Ovary (tissue), 9 donors: ENCODE results near the gene FBN3. TPM values are rescaled to one million over a fixed set of nuclear protein-coding genes. Genes with fewer than 3 reads are reported as not detected.

ENCODE experiments used
- DNase-seq, 5 donors: peaks; one replicate each; pipeline ENCODE4 v3.0.0-alpha.2; 2019 to 2020
- H3K27ac ChIP-seq, 2 donors: fragments of 200-600 bp; one replicate each; pipeline versions ENCODE4 v1.5.1 to v1.8.0; 2019 to 2022
- H3K27me3 ChIP-seq: fragments of 200-600 bp; one replicate; pipeline ENCODE4 v1.8.0; 2022
- H3K36me3 ChIP-seq: fragments of 200-600 bp; sonication (generic); one replicate; pipeline ENCODE4 v1.5.1; 2019
- H3K4me1 ChIP-seq: one replicate; pipeline ENCODE4 v1.8.1; 2013; ENCODE audit warnings: mild to moderate bottlenecking, moderate library complexity; ENCODE audit not compliant: insufficient read depth
- H3K4me3 ChIP-seq: fragments of 200-600 bp; sonication (generic); one replicate; pipeline ENCODE4 v1.5.1; 2017
- H3K9me3 ChIP-seq, 2 donors: fragments of 200-600 bp in 1 of 2; sonication (generic) in 1 of 2; one replicate each; pipeline versions ENCODE4 v1.5.1 to v1.8.1; 2013 to 2019; ENCODE audit warnings: mild to moderate bottlenecking in 1 of 2, moderate library complexity in 1 of 2
- CTCF ChIP-seq, 3 donors: fragments of 450-650 bp in 2 of 3; fragments of 200-600 bp in 1 of 3; IDR thresholded peaks; one replicate each; pipeline versions ENCODE4 v1.5.1 to v1.8.0; 2016 to 2022; ENCODE audit warnings: antibody characterized with exemption in 3 of 3, mild to moderate bottlenecking in 1 of 3
- EP300 ChIP-seq: sonication (generic); formaldehyde crosslinking; IDR thresholded peaks from one replicate; pipeline ENCODE4 v1.6.1; 2017; ENCODE audit warnings: antibody characterized with exemption
- POLR2A ChIP-seq: fragments of 450-650 bp; IDR thresholded peaks from one replicate; pipeline ENCODE4 v1.6.1; 2017; ENCODE audit warnings: antibody characterized with exemption, mild to moderate bottlenecking, moderate library complexity
- WGBS, 3 donors: extraction: QIAGEN DNeasy Blood & Tissue Kit in 1 of 3; methylation state at CpG; one replicate each; pipeline versions ENCODE4 v1.1.5 to v1.1.7; 2013 to 2017; 5-methylcytosine and 5-hydroxymethylcytosine counted together
- intact Hi-C, 4 donors: fragments of 100-400 bp; cut with DNase I; formaldehyde crosslinking; loops; one replicate each; pipeline versions ENCODE4 v1.11.0 to v1.15.1; 2022 to 2023
- polyA plus RNA-seq, 2 donors: library from polyadenylated mRNA; stranded (reverse); fragments of 200-250 nt in 1 of 2; fragments of 350-450 nt in 1 of 2; fragmentation: Illumina TruSeq in 1 of 2; extraction: RNeasy Lipid Tissue Mini Kit (QIAGEN cat#74804) in 1 of 2; gene quantifications; one replicate each; pipeline ENCODE4 v1.2.3, GENCODE V29; 2013 to 2014
- total RNA-seq, 7 donors: library from RNA; depleted of rRNA in 2 of 7; stranded (reverse); fragments of >200 nt in 2 of 7; fragmentation: NEBNext Ultra II Directional in 3 of 7; extraction: Animal tissue kit (Norgen Biotek cat#: 25700) in 3 of 7; gene quantifications; one replicate each; pipeline versions ENCODE4 v1.1.0 to v1.2.4, GENCODE V29; 2016 to 2023
- donor health status: DM: no; HTN: no; CAD: no; lungs with moderate emphysema.
- donor health status: DM: no; HTN: no; CAD: no.
- donor health status: Bipolar disorder and iron deficiency.
- donor health status: DM: yes; HTN: yes; CAD: no.
- donor health status: DM: no; HTN: no; CAD: no.
- donor health status: DM: yes; HTN: yes; CAD: no.

FBN3 gene
- total and polyA plus RNA-seq, 9 donors = 0.08 to 0.74 (median 0.25) TPM; not detected in 2

- Histone ChIP-seq H3K27me3 (no peaks in the 10 kb centered on the region), H3K4me3 (no peak overlapping the region), H3K9me3 (peaks cover 0 to 5% of the 10 kb centered on the region in 2 donors), H3K27ac (no peak overlapping the region), H3K4me1 (no peaks in the 10 kb centered on the region), H3K36me3 (no peaks in the 10 kb centered on the region)
- whole genome bisulfite sequencing, 3 donors = 82 to 94% (median 84%) methylated on average over 4 of the region's 4 CpGs
- no peak for DNase-seq
- TF ChIP-seq EP300 (no peak), CTCF (IDR thresholded peaks at IDR 0.05) (no peak), POLR2A (no peak)
- intact Hi-C loops = no loop called here
Measured at GRCh38 chr19:8101311-8101710, 48.1 kb downstream of the FBN3 start.

GRCh38 chr19:8097681-8098567 is 51.5 kb downstream of the FBN3 start:
- Histone ChIP-seq H3K9me3 (peaks cover 0 to 21% of the 10 kb centered on the region in 2 donors), H3K4me1 (no peaks in the 10 kb centered on the region), H3K27me3 (no peaks in the 10 kb centered on the region), H3K27ac (no peak overlapping the region), H3K36me3 (no peaks in the 10 kb centered on the region), H3K4me3 (no peak overlapping the region)
- 84 to 88% (median 87%) methylated on average over 5 of the region's 5 CpGs for WGBS, 3 donors
- no peak for DNase-seq
- intact Hi-C loops = no loop called here
- TF ChIP-seq EP300 (no peak), POLR2A (no peak), CTCF (IDR thresholded peaks at IDR 0.05) (no peak)

GRCh38 chr19:8097198-8097597 is 52.2 kb downstream of the FBN3 start:
- Histone ChIP-seq H3K4me3 (no peak overlapping the region), H3K4me1 (no peaks in the 10 kb centered on the region), H3K9me3 (peaks cover 0 to 21% of the 10 kb centered on the region in 2 donors), H3K27me3 (no peaks in the 10 kb centered on the region), H3K27ac (no peak overlapping the region), H3K36me3 (no peaks in the 10 kb centered on the region)
- WGBS, 3 donors = 89 to 97% (median 93%) methylated on average over 10 of the region's 10 CpGs
- intact Hi-C loops = no loop called here
- TF ChIP-seq CTCF (IDR thresholded peaks at IDR 0.05) (no peak), POLR2A (no peak), EP300 (no peak)
- DNase-seq = no peak

- intact Hi-C loops = no loop called here
- H3K27me3 ChIP-seq = no peaks in the 10 kb centered on the region
- no peak for DNase-seq
- H3K36me3 ChIP-seq = no peaks in the 10 kb centered on the region
- H3K27ac ChIP-seq = no peak overlapping the region
- no peak for TF ChIP-seq EP300
- no peak for TF ChIP-seq CTCF (IDR thresholded peaks at IDR 0.05)
- TF ChIP-seq POLR2A = no peak
- H3K4me1 ChIP-seq = no peaks in the 10 kb centered on the region
- WGBS, 3 donors = 92 to 96% (median 96%) methylated on average over 3 of the region's 3 CpGs
- H3K4me3 ChIP-seq = no peak overlapping the region
- H3K9me3 ChIP-seq = peaks cover 0 to 21% of the 10 kb centered on the region in 2 donors
Measured at GRCh38 chr19:8096071-8096470, 53.3 kb downstream of the FBN3 start.
